Stimulated activated CD8-positive, alpha-beta memory T cell treated with anti-CD3 and anti-CD28 coated beads, Interleukin-12 subunit alpha, Interleukin-12 subunit beta, amount 100 ng/mL, for 4 hours (primary cell): ENCODE data around the gene ARHGAP15.

Experiments
- DNase-seq: peaks from one replicate; pipeline ENCODE4 v3.0.0-alpha.2; 2020; ENCODE audit warnings: low read depth

Gene ARHGAP15

GRCh38 chr2:143144813-143145455, 15.7 kb downstream of the ARHGAP15 start:
- no peak for DNase-seq

- DNase-seq: no peak
These were observed 17.1 kb downstream of the ARHGAP15 start for GRCh38 chr2:143146366-143146765.

DNA sequence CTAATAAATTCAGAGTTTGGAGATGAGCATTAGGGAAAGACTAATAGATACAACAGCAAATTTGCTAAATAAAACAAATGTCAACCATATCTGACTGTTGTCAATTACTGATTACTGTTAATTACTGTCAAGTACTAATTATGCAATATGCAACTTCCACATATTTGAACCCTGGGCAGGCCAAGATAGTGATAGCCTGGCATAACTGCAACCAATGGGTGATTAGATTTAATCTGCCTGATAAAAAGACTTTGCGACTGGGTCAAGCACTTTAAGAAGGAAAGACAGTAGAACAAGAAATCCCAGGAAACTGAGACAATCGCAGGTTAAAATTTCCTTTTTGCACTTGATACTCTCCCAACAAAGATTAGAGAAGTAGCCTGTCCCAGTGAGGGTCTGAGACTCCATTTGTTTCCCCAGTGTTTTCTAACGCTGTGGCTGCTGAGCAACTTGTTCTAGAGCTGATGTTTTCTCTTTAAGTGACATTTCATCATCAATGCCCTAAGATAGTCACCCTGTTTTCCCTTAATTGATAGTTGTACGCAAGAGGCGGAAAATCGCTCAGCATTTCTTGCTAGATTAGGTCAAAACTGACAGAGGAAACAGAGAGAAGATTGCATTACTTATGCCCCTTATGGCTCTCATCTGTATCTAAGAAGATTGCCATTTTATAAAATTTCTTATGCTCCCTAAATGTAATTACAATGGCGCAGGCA, 17.8 kb downstream of the ARHGAP15 start:
- no peak for DNase-seq

DNA sequence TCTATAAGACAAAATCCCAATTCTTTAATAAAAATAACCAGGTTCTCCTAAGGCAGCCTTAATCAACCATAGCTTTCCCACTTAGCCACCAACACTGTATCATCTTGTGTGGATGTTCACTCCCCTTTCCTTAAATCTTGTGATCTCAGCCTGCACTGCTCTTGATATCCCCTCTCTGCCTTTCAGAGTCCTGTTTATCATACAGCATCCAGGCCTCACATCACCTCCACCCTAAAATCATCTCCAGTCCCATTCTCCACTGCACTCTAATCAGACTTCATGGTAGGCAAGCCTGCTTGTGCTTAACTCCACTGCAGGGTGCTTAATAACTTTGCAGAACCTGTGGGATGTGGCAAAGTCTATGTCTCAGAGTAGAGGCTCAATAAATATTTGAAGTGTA, 18.8 kb downstream of the ARHGAP15 start:
- no peak for DNase-seq

DNA sequence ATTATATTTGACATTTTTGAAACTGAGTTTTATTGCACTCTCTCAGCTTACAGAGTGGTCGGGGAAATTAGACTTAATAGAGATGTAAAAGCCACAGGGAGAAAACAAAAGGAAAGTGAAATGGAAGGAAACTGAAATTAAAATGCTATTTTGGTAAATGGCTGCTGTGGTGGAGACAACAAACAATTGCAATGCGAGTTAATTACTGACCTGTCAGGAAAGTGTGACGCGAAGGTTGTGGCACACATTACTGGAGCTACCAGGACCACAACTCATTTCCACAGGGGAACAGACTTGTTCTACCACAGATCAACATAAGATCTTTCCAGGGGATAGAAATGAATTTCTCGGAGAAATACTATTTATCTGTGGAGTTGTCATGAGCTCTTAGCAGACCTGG, 19.5 kb downstream of the ARHGAP15 start:
- no peak for DNase-seq

- no peak for DNase-seq
These were observed 21.1 kb downstream of the ARHGAP15 start for GRCh38 chr2:143150287-143150686.

GRCh38 chr2:143151111-143151752, 22.0 kb downstream of the ARHGAP15 start:
- DNase-seq: no peak

DNA sequence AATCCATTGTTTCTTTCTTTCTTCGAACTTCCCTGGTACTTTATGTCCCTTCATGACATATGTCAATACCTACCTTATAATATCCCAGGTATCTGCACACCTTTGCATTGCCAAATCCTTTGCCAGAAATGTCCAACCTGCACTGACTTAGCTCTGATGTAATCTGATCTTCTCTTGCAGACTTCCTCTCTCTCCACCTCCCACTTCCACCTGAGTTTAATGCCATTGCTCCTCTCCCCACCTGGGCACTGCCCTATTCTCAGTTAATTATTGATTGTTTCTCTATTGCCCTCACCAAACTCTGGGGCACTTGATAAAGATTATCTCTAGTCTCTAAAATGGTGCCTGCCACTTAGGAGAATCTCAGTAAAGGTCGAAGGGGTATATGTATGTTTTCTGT, 23.0 kb downstream of the ARHGAP15 start:
- DNase-seq: no peak

DNA sequence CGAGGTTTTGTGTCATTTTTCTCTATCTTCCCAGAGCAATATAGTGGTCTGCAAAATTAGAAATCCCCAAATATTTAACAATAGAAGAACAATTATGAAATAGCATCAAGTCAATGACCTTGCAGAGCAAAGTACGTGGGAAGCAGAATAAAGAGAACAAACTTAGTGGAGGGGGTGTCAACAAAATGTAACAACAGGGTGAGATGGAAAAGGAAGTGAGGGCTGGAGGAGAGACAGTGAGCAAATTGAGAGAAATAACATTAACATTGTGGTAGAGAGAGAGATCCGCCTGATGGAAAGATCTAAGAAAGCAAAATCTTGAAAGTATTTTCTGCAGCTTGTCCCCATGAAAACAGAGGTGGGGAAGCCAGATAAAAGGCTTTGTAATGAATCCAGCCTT, 23.4 kb downstream of the ARHGAP15 start:
- no peak for DNase-seq

DNA sequence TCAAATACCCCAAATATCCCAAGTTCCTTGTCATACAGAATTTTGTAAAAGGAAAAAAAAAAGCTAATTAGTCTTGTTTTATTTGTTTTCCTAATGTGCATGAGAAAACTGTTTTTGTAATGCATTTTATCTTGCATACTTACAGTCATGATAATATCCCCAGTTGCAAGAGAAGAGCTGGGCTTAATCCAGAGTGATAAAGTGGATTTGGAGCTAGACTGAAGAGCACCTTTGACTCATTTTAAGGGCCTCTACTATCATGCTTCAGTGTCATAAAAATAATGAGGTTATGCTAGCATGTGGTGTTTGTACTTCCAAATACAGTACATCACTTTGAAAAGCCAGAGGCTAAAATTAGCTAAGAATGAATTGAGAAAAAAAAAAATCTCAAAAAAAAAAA, 26.4 kb downstream of the ARHGAP15 start:
- no peak for DNase-seq

DNA sequence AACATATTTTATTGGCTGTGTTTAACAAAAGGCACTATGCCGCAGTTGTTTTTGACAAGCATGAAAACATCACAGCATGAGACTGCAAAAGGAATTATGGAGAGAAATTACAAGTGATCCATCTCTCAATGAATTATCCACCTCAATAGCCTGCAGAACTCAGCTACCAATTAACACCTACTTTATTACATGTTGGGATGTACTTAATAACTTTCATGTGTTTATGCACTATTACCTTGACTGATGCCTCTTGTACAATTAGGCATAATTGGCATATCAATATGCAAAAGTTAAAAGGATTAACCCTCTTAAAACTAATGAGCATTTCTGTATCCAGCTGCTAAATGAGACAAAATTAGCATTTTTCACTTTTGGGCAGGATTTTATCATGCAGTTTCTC, 27.8 kb downstream of the ARHGAP15 start:
- no peak for DNase-seq

GRCh38 chr2:143157418-143157817, 28.2 kb downstream of the ARHGAP15 start:
- no peak for DNase-seq

GRCh38 chr2:143158098-143158497, 28.9 kb downstream of the ARHGAP15 start:
- no peak for DNase-seq

- no peak for DNase-seq
These were observed 29.6 kb downstream of the ARHGAP15 start for GRCh38 chr2:143158551-143159485.

- DNase-seq: no peak
These were observed 30.2 kb downstream of the ARHGAP15 start for GRCh38 chr2:143159486-143159840.

DNA sequence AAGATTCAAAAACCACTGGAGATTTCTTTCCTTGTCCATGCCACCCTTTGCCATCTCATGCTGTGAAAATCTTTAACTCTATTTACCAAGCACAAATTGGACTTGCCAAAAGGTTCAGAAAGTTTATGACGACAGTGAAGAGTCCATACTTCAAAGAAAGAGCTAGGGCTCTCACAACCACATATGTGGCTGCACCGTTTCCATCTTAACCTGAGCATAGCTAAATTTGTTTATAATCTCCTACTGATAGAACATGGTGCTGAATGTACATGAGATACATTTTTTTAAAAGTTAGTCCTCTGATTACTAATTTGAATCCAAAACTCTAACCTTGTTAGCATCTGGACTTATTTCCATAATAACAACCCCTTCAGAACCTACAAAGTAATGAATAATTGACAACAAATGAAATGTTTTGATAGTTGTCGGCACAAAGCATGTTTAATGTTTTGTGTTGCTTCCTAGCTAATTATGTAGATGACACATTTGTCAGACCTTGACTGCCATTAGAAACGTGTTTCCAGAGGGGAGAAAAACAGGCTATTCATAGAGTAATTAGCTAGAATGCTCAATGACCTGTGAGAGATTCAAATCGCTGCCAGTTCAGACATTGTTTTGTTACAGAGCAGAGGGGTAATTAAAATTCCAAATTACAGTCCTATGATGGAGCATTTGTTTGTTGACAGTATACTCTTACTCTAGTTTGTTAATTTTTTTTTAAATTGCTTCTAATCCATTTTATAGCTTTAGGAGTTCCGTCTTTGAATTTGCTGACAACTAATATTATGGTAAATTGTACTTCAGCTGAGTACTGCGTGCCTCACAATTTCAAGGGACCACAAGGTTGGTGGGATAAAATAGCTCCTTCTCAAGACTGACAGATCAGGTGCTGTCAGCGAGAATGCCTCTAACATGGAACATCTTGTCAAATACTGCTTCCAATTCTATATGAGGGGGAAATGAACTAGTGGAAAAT, 31.8 kb downstream of the ARHGAP15 start:
- DNase-seq: no peak

- peak; percentile 13 for DNase-seq
These were observed 33.1 kb downstream of the ARHGAP15 start for GRCh38 chr2:143162123-143162837.

- no peak for DNase-seq
These were observed 33.8 kb downstream of the ARHGAP15 start for GRCh38 chr2:143162997-143163396.

- no peak for DNase-seq
These were observed 34.3 kb downstream of the ARHGAP15 start for GRCh38 chr2:143163499-143163898.

DNA sequence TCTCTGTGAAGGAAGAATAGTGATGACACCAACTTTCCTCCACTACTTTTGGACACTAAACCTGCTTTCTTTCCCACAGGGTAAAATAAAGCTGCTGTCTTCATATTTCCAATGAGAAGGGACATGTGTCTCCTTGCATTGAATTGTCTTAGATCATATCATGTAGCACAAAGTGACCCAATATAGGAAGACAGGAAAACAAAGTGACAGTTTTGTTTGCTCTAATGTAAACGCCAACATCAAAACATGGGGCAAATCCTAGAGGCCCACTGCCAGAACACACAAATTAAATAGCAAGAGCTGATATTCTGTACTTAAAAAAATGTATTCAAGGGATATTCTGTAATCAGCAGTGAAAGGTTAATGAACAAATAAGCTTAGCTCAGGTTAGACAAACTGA, 36.1 kb downstream of the ARHGAP15 start:
- DNase-seq: no peak

DNA sequence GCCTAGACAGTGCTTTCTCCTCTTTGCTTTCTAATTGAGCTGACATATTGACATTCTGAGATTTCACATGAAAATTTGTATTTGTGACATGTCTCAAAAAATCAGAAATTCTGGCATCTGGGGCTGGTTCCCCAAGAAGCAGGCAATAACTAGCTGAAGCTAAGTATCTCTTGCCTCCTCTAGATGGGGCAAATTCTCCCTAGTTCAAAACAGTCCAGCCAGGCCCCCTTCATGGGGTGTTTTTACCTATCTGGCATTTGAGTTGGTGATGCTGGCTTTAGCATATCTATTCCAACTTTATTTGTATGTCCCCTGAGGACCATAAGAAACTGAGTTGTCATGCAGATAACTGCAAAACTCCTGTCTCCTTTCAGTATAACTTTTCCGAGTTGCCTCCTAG, 39.9 kb downstream of the ARHGAP15 start:
- DNase-seq: no peak
